SK-N-SH (cell line): Measurements from ENCODE around the gene ARHGEF28. TPM values are rescaled to one million over a fixed set of nuclear protein-coding genes. Genes with fewer than 3 reads are reported as not detected.

Source experiments
- CTCF ChIA-PET: fragments of 300-600, 350-600 bp; formaldehyde crosslinking; extraction: SDS; loops from one replicate; lab custom pipeline; 2021; lab: Yijun Ruan, JAX
- POLR2A ChIA-PET: fragments of 350-600 bp; sonication (Branson Sonifier 250); formaldehyde crosslinking; extraction: SDS; loops from one replicate; lab custom pipeline; 2020; ENCODE audit warnings: antibody characterized with exemption, inconsistent platforms; lab: Yijun Ruan, JAX
- DNase-seq: peaks from one replicate; pipeline ENCODE4 v3.0.0; 2012
- H2AFZ ChIP-seq: fragments of 200-600 bp; sonication (generic); 2 replicates; pipeline ENCODE4 v1.8.1; 2016; ENCODE audit warnings: antibody characterized with exemption, mild to moderate bottlenecking, low read depth
- H3F3A ChIP-seq: fragments of 200-600 bp; sonication (generic); replicated peaks from 2 replicates; pipeline ENCODE3; 2016; ENCODE audit warnings: antibody characterized with exemption, mild to moderate bottlenecking; ENCODE audit not compliant: insufficient read depth
- H3K27ac ChIP-seq, 2 experiments: fragments of 200-500 bp in 1 of 2; fragments of 200-600 bp in 1 of 2; sonication (Bioruptor generic) in 1 of 2; sonication (generic), shearing (Covaris generic) in 1 of 2; 2 replicates each; pipeline versions ENCODE4 v1.5.1 to v1.6.1; 2014 to 2016; ENCODE audit warnings: low read depth in 2 of 2, inconsistent platforms in 1 of 2, low read length in 1 of 2, mild to moderate bottlenecking in 1 of 2, mixed read lengths in 1 of 2
- H3K27me3 ChIP-seq: fragments of 200-600 bp; sonication (generic), shearing (Covaris generic); 2 replicates; pipeline ENCODE4 v1.6.1; 2016; ENCODE audit warnings: mixed run types; ENCODE audit not compliant: insufficient read depth
- H3K36me3 ChIP-seq, 2 experiments: fragments of 200-500 bp in 1 of 2; fragments of 200-600 bp in 1 of 2; sonication (Bioruptor generic) in 1 of 2; sonication (generic) in 1 of 2; replicated peaks in 1 of 2; 2 replicates each; pipeline versions ENCODE3 to v1.5.1; 2014 to 2016; ENCODE audit warnings: low read length in 1 of 2, mild to moderate bottlenecking in 1 of 2; ENCODE audit not compliant: insufficient read depth in 2 of 2, control insufficient read depth in 1 of 2
- H3K4me1 ChIP-seq, 2 experiments: fragments of 200-500 bp in 1 of 2; fragments of 200-600 bp in 1 of 2; sonication (Bioruptor generic) in 1 of 2; sonication (generic), shearing (Covaris generic) in 1 of 2; 2 replicates each; pipeline versions ENCODE4 v1.5.1 to v1.6.1; 2014 to 2016; ENCODE audit warnings: low read depth in 1 of 2, low read length in 1 of 2, mixed run types in 1 of 2; ENCODE audit not compliant: insufficient read depth in 2 of 2, control insufficient read depth in 1 of 2
- H3K4me2 ChIP-seq: fragments of 200-600 bp; sonication (generic), shearing (Covaris generic); 2 replicates; pipeline ENCODE4 v1.6.1; 2017; ENCODE audit warnings: mixed run types
- H3K4me3 ChIP-seq, 2 experiments: fragments of 200-500 bp in 1 of 2; fragments of 200-600 bp in 1 of 2; sonication (Bioruptor generic) in 1 of 2; sonication (generic), shearing (Covaris generic) in 1 of 2; 2 replicates each; pipeline versions ENCODE4 v1.5.1 to v1.8.1; 2014 to 2016; ENCODE audit warnings: low read depth in 2 of 2, inconsistent platforms in 1 of 2, low read length in 1 of 2, mild to moderate bottlenecking in 1 of 2, mixed read lengths in 1 of 2, moderate library complexity in 1 of 2
- H3K79me2 ChIP-seq: fragments of 200-600 bp; sonication (generic); 2 replicates; pipeline ENCODE4 v1.8.1; 2017; ENCODE audit warnings: mild to moderate bottlenecking; ENCODE audit not compliant: insufficient read depth
- H3K9ac ChIP-seq: fragments of 200-600 bp; sonication (generic); 2 replicates; pipeline ENCODE4 v1.6.1; 2017; ENCODE audit warnings: mixed run types
- H3K9me2 ChIP-seq: fragments of 200-600 bp; sonication (generic); 2 replicates; pipeline ENCODE4 v1.6.1; 2017; ENCODE audit warnings: mixed run types
- H3K9me3 ChIP-seq: fragments of 200-600 bp; sonication (generic); 2 replicates; pipeline ENCODE4 v1.6.1; 2017; ENCODE audit warnings: mixed run types, mild to moderate bottlenecking, moderate library complexity
- H4K20me1 ChIP-seq: fragments of 200-600 bp; sonication (generic); 2 replicates; pipeline ENCODE4 v1.6.1; 2017; ENCODE audit warnings: mild to moderate bottlenecking, mixed run types; ENCODE audit not compliant: insufficient read depth
- CHD2 ChIP-seq: fragments of 150-350 bp; IDR thresholded peaks from 2 replicates; pipeline ENCODE4 v1.6.1; 2018; ENCODE audit warnings: low read length; ENCODE audit not compliant: partially characterized antibody
- CTCF ChIP-seq: fragments of 200-600 bp; sonication (generic); IDR thresholded peaks from 2 replicates; pipeline ENCODE4 v1.6.1; 2017; ENCODE audit warnings: antibody characterized with exemption, mild to moderate bottlenecking, moderate library complexity
- FOXJ3 ChIP-seq: sonication (generic); formaldehyde crosslinking; IDR thresholded peaks from 2 replicates; pipeline ENCODE4 v1.5.1; 2020; ENCODE audit warnings: mild to moderate bottlenecking, missing genetic modification reagents
- FOXM1 ChIP-seq: IDR thresholded peaks from 2 replicates; pipeline ENCODE4 v1.4.0; 2012; ENCODE audit warnings: low read depth, mild to moderate bottlenecking
- GABPA ChIP-seq: IDR thresholded peaks from 2 replicates; pipeline ENCODE4 v1.4.0; 2012; ENCODE audit warnings: low read depth, mild to moderate bottlenecking
- GATA2 ChIP-seq: sonication (generic); formaldehyde crosslinking; IDR thresholded peaks from 2 replicates; pipeline ENCODE4 v1.5.0; 2020; ENCODE audit warnings: mild to moderate bottlenecking, missing genetic modification reagents
- IRF3 ChIP-seq: fragments of 150-350 bp; IDR thresholded peaks from 2 replicates; pipeline ENCODE4 v1.6.1; 2016; ENCODE audit warnings: mild to moderate bottlenecking, low read depth, low read length
- JUND ChIP-seq: IDR thresholded peaks from 2 replicates; pipeline ENCODE4 v1.4.0; 2012
- POLR2AphosphoS5 ChIP-seq: IDR thresholded peaks from 2 replicates; pipeline ENCODE4 v1.6.1; 2012; ENCODE audit warnings: low read depth, low read length
- RCOR1 ChIP-seq: fragments of 150-350 bp; IDR thresholded peaks from 2 replicates; pipeline ENCODE4 v1.6.1; 2017; ENCODE audit warnings: antibody characterized with exemption, low read length
- REST ChIP-seq: IDR thresholded peaks from 2 replicates; pipeline ENCODE4 v1.6.1; 2012; ENCODE audit warnings: mild to moderate bottlenecking, low read depth, low read length, moderate library complexity
- RFX5 ChIP-seq: IDR thresholded peaks from 2 replicates; pipeline ENCODE4 v1.6.1; 2012; ENCODE audit warnings: mild to moderate bottlenecking, improper control_type of control experiment, low read length
- RXRA ChIP-seq: IDR thresholded peaks from 2 replicates; pipeline ENCODE4 v1.4.0; 2012; ENCODE audit warnings: low read depth, mild to moderate bottlenecking, borderline replicate concordance
- TAF1 ChIP-seq: IDR thresholded peaks from 2 replicates; pipeline ENCODE4 v1.6.1; 2012; ENCODE audit warnings: low read depth, mild to moderate bottlenecking, low read length, moderate library complexity, borderline replicate concordance
- TEAD4 ChIP-seq: IDR thresholded peaks from 2 replicates; pipeline ENCODE4 v1.4.0; 2012; ENCODE audit warnings: mild to moderate bottlenecking, borderline replicate concordance; ENCODE audit not compliant: insufficient read depth
- USF2 ChIP-seq: fragments of 150-350 bp; IDR thresholded peaks from 2 replicates; pipeline ENCODE4 v1.6.1; 2017; ENCODE audit warnings: antibody characterized with exemption, low read length, low read depth, borderline replicate concordance
- WGBS: methylation state at CpG from one replicate; pipeline ENCODE4 v1.1.6; 2017; ENCODE audit warnings: low lambda C conversion rate; 5-methylcytosine and 5-hydroxymethylcytosine counted together
- polyA plus RNA-seq, 3 experiments: library from polyadenylated mRNA; depleted of rRNA; stranded (reverse); fragments of >200 nt; gene quantifications; 2 replicates each; pipeline ENCODE4 v1.2.3, GENCODE V29; 2012
- small RNA-seq, 7 experiments: library from RNA; depleted of rRNA; stranded (forward); fragments of <200 nt; gene quantifications; one replicate each; pipeline ENCODE3, GENCODE V24; 2012
- TF ChIP-seq, protein P1 (sequence below): IDR thresholded peaks from 2 replicates; pipeline ENCODE4 v1.4.0; 2012; ENCODE audit warnings: low read depth

ARHGEF28 gene
- polyA plus RNA-seq, 1 of the 3 experiments (the other 2 are of a cell fraction), result 4.2 TPM

DNA sequence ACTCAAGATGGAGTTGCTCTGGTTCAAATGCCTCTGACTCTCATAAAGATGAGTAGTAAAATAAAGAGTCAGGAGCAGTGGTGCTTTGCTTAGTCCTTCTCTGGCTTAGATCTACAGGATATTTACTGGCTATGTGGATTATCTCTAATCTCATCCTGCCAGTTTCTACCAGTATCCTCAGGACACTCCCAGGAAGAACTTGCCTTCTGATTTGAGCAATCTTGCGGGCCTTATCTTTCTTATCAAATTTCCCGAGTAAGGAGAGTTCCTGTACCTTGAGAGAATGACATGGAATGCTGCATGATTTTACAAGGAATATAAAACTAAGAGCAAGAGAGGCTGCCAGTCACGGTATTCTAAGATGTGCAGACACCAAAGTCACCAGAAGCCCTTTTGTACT, 364.0 kb downstream of the ARHGEF28 start:
- no peaks in the 10 kb centered on the region; the same call in 1 of the 2 replicates for H3K27me3 ChIP-seq
- 63% methylated on average over 3 of the region's 3 CpGs for WGBS
- CTCF ChIA-PET, result interaction anchor here (2.1 kb wide), 1 partner anchor 15 kb away, joined by 7 read pairs; no protein-coding TSS in a partner anchor

More for the DNA sequence above, 364.0 kb downstream of the ARHGEF28 start:
- Histone ChIP-seq H3F3A (no peaks in the 10 kb centered on the region), H4K20me1 (no peaks in the 10 kb centered on the region), H3K9me2 (no peaks in the 10 kb centered on the region), H3K4me2 (no peak overlapping the region), H3K9ac (no peak overlapping the region), H3K27ac (no peak overlapping the region), H3K9me3 (no peaks in the 10 kb centered on the region), H3K79me2 (no peaks in the 10 kb centered on the region), H3K4me3 (no peak overlapping the region), H3K4me1 (no peaks in the 10 kb centered on the region), H2AFZ (no peak overlapping the region), H3K36me3 (no peaks in the 10 kb centered on the region)
- TF ChIP-seq GATA2 (CRISPR knock-in tag), result no peak
- TF ChIP-seq REST, result no peak
- no peak for TF ChIP-seq CTCF
- TF ChIP-seq RXRA, result no peak
- no peak for TF ChIP-seq GABPA
- TF ChIP-seq RFX5, result no peak
- TF ChIP-seq IRF3, result no peak
- TF ChIP-seq TAF1, result no peak
- no peak for TF ChIP-seq JUND
- no peak for TF ChIP-seq CHD2
- no peak for TF ChIP-seq FOXJ3 (CRISPR knock-in tag)
- no peak for TF ChIP-seq TEAD4
- TF ChIP-seq POLR2AphosphoS5, result no peak
- no peak for TF ChIP-seq FOXM1
- no peak for TF ChIP-seq USF2
- TF ChIP-seq, protein P1, sequence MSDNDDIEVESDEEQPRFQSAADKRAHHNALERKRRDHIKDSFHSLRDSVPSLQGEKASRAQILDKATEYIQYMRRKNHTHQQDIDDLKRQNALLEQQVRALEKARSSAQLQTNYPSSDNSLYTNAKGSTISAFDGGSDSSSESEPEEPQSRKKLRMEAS, result no peak
- TF ChIP-seq RCOR1, result no peak
- no peak for DNase-seq
- POLR2A ChIA-PET, result no interaction called here

Small RNA genes within 50 kb of the gene (small RNA-seq; reads per million reads assigned to genes)
- 0 reads per million in 7 experiments for gene RNU7-196P

Other genes starting within 250 kb of the ARHGEF28 start
- gene FOXD1, start 177.4 kb upstream of the ARHGEF28 start, polyA plus RNA-seq (2012; rRNA removed), result 39.6 and 73.9 TPM in 2 replicates
- 458 and 492 TPM in 2 replicates for gene BTF3, start 127.8 kb upstream of the ARHGEF28 start, polyA plus RNA-seq (2012; rRNA removed)
- gene ANKRA2, start 60.6 kb upstream of the ARHGEF28 start, polyA plus RNA-seq (2012; rRNA removed), result 14.5 and 20.5 TPM in 2 replicates
- gene UTP15, start 60.5 kb upstream of the ARHGEF28 start, polyA plus RNA-seq (2012; rRNA removed), result 10.2 and 12.6 TPM in 2 replicates